ENCODE results near the gene ZDHHC11. TPM values are rescaled to one million over a fixed set of nuclear protein-coding genes. Genes with fewer than 3 reads are reported as not detected.

Gene ZDHHC11
- total RNA-seq, 6 donors from 2014 or later, result 18.9 to 64.6 (median 27.5) TPM

DNA sequence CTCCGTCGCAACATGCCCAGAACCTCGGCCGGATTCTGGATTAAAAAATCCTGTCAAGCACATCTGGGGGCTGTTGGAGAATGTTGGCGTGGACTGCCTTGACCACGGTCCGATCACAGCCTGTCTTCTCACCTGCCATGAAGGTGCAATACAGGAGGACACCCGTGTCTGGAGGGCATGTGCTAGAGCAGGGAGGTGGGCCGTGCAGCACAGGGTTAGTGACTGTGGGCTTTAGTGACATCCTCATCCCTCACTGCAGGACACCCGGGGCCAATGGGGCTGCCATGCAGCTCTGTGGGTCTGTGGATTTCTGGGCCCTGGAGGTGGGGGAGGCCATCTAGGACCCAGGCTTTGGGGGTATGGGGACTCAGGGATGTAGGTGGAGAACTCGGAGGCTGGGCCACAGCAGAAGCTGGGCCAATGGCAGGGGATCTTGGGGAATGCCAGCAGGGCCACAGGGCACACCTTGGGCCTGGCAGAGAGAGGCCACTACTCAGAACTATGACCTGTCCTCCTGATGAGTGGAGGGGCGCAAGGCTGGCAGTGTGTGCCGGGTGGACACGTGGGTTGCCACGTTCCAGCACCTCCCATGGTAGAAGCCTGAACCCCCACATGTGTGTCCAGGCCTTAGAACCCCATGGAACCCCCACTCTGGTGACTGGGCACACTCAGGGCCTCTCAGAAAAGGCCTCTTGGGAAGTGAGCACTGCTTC lies 89.6 kb downstream of the ZDHHC11 start:
- no peak for ATAC-seq (ENCODE audit: low FRiP score in 2 of 2)
- peak; percentile 32 to 56 for DNase-seq
- Histone ChIP-seq H3K27ac (peak overlapping the region in 3 of 4 donors; percentile 1 to 16 (median 12)), H3K4me1 (peaks cover 29 to 54% (median 35%) of the 10 kb centered on the region in 4 donors), H3K36me3 (peaks cover 0 to 9% (median 4%) of the 10 kb centered on the region in 4 donors), H3K4me3 (no peak overlapping the region), H3K27me3 (no peaks in the 10 kb centered on the region), H3K9me3 (no peaks in the 10 kb centered on the region)
- TF ChIP-seq POLR2A (IDR thresholded peaks at IDR 0.05) (no peak), EP300 (IDR thresholded peaks at IDR 0.05) (no peak), POLR2AphosphoS5 (IDR thresholded peaks at IDR 0.05) (no peak)
- TF ChIP-seq, protein P1, sequence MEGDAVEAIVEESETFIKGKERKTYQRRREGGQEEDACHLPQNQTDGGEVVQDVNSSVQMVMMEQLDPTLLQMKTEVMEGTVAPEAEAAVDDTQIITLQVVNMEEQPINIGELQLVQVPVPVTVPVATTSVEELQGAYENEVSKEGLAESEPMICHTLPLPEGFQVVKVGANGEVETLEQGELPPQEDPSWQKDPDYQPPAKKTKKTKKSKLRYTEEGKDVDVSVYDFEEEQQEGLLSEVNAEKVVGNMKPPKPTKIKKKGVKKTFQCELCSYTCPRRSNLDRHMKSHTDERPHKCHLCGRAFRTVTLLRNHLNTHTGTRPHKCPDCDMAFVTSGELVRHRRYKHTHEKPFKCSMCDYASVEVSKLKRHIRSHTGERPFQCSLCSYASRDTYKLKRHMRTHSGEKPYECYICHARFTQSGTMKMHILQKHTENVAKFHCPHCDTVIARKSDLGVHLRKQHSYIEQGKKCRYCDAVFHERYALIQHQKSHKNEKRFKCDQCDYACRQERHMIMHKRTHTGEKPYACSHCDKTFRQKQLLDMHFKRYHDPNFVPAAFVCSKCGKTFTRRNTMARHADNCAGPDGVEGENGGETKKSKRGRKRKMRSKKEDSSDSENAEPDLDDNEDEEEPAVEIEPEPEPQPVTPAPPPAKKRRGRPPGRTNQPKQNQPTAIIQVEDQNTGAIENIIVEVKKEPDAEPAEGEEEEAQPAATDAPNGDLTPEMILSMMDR (IDR thresholded peaks at IDR 0.05), result no peak
- WGBS, 2 donors, result 82 to 84% methylated on average over 13 to 15 of the region's 15 CpGs

DNA sequence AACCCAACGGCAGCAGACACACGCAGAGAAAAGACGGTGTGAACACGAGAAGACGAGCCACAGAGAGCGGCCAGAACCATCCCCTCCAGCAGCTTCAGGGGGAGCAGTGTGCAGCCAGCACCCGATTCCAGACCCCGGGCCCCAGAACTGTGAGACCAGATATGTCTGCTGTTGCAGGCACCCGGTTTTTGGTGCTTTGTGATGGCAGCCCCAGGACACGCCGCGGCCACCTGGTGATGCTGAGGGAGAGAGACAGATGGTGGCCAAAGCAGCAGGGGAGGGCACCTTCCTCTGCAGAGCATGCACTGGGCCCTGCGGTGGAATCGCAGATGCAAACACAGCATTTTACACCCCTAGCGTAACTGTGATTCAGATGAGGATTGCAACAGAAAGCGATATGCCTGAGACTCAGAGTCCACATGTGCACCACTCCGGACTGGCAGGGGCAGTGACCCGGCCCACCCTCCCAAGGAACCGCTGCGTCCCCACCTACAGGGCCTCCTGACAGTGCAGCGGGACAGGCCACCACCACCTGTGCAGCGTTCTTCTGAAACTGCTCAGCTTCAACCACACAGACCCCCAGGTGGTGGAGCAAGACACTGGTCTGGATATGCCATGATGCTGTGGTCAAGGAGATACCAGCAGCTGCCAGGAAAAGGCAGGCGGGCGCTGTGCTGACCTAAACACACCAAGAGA lies 90.3 kb downstream of the ZDHHC11 start:
- Histone ChIP-seq H3K9me3 (no peaks in the 10 kb centered on the region), H3K27ac (no peak overlapping the region), H3K4me3 (no peak overlapping the region), H3K4me1 (peaks cover 29 to 54% (median 35%) of the 10 kb centered on the region in 4 donors), H3K27me3 (no peaks in the 10 kb centered on the region), H3K36me3 (peaks cover 0 to 2% (median under 1%) of the 10 kb centered on the region in 4 donors)
- 95 to 97% methylated on average over 22 to 24 of the region's 24 CpGs for WGBS, 2 donors
- ATAC-seq (ENCODE audit: low FRiP score in 2 of 2) (no peak), DNase-seq (peak; percentile 26 to 51)
- no peak for TF ChIP-seq POLR2AphosphoS5 (IDR thresholded peaks at IDR 0.05)
- no peak for TF ChIP-seq EP300 (IDR thresholded peaks at IDR 0.05)
- no peak for TF ChIP-seq POLR2A (IDR thresholded peaks at IDR 0.05)
- TF ChIP-seq, protein P1 (IDR thresholded peaks at IDR 0.05), result no peak

DNA sequence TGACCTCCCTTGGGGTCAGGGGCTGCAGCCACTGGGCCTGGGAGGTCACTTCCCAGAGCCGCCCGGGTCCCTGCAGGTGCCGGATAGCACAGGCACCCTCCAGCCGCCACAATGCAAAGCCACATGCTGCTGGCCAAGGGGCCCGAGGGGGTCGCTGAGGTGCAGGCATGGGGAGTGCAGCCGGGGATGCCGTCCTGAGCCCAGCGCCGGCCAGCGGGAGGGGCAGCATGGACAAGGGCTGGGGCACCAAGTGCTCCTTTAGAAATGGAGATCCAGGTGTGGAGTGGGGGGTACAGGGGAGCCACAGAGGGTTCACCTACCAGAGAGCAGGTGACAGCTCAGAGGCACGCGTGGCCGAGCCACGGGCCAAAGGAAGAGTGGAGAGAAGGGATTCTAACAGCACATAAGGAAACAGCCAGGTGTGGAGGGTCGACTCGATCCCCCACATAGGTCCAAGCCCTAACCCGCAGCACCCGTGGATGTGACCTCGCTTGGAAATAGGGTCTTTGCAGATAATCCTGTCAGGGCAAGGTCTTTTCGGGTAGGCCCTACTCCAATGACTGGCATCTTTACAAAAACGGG lies 90.9 kb downstream of the ZDHHC11 start:
- no peaks in the 10 kb centered on the region for H3K27me3 ChIP-seq
- DNase-seq (peak; percentile 21 to 81), ATAC-seq (ENCODE audit: low FRiP score in 2 of 2) (no peak)
- no peak overlapping the region for H3K4me3 ChIP-seq
- WGBS, 2 donors, result 94 to 97% methylated on average over 14 to 22 of the region's 22 CpGs
- TF ChIP-seq EP300 (IDR thresholded peaks at IDR 0.05) (no peak), POLR2AphosphoS5 (IDR thresholded peaks at IDR 0.05) (no peak), POLR2A (IDR thresholded peaks at IDR 0.05) (no peak)
- TF ChIP-seq, protein P1 (IDR thresholded peaks at IDR 0.05), result no peak
- H3K9me3 ChIP-seq, result no peaks in the 10 kb centered on the region
- H3K27ac ChIP-seq, result peak overlapping the region; percentile 23 to 75 (median 66)
- H3K4me1 ChIP-seq, result peaks cover 29 to 54% (median 35%) of the 10 kb centered on the region in 4 donors
- no peaks in the 10 kb centered on the region for H3K36me3 ChIP-seq

DNA sequence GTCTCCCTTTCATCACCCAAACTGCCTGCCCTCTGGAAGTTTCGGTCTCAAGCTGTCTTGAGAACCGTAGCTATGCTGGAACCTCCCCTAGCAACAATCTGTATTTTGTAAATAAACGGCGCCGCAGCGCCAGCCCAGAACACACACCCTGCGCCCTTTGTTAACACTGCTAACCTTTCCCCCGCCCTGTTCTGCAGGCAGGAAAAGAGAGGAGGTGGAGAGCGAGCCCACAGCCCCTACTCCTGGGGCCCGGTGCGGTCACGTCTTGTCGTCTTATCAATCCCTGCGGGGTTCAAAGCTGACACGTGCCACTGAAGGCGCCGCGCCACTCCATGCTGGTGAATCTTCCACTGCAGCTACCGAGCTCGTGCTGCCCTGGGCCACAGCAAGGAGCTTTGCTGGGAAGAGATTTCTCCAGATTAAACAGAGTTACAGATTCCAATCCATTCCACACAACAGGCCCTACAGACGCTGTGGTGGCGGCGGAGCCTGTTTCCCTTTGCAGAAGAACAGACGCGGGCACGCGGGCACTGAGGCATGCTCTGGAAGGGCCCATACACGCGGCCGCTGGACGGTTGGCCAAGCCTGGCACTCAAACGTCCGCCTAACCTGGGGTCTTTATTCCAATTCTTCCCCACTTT lies 91.6 kb downstream of the ZDHHC11 start:
- ATAC-seq (ENCODE audit: low FRiP score in 2 of 2) (peak; percentile 83 to 84), DNase-seq (peak; percentile 83 to 85)
- Histone ChIP-seq H3K27ac (peak overlapping the region; percentile 27 to 75 (median 66)), H3K27me3 (no peaks in the 10 kb centered on the region), H3K36me3 (no peaks in the 10 kb centered on the region), H3K4me1 (peaks cover 29 to 54% (median 35%) of the 10 kb centered on the region in 4 donors), H3K4me3 (peak overlapping the region in 2 of 4 donors; percentile 5 to 8), H3K9me3 (no peaks in the 10 kb centered on the region)
- TF ChIP-seq POLR2A (IDR thresholded peaks at IDR 0.05) (peak in 1 of 4 donors; percentile 32), POLR2AphosphoS5 (IDR thresholded peaks at IDR 0.05) (peak; percentile 62 to 72), EP300 (IDR thresholded peaks at IDR 0.05) (peak in 1 of 4 donors; percentile 36)
- TF ChIP-seq, protein P1 (IDR thresholded peaks at IDR 0.05), result peak in 1 of 6 experiments; percentile 4
- 35 to 46% methylated on average over 29 to 33 of the region's 33 CpGs for WGBS, 2 donors

All from upper lobe of left lung (tissue), 6 donors.